HG03060 (cell line): ENCODE measurements around the gene FBXO15.

Source experiments
- ATAC-seq: cut with Tn5 transposase; IDR thresholded peaks from one replicate; pipeline ENCODE4 v1.9.1; 2021; ENCODE audit warnings: low read depth, moderate number of reproducible peaks; ENCODE audit not compliant: unreplicated experiment

FBXO15 gene

GRCh38 chr18:74116633-74117554, 30.7 kb downstream of the FBXO15 start:
- no peak for ATAC-seq

DNA sequence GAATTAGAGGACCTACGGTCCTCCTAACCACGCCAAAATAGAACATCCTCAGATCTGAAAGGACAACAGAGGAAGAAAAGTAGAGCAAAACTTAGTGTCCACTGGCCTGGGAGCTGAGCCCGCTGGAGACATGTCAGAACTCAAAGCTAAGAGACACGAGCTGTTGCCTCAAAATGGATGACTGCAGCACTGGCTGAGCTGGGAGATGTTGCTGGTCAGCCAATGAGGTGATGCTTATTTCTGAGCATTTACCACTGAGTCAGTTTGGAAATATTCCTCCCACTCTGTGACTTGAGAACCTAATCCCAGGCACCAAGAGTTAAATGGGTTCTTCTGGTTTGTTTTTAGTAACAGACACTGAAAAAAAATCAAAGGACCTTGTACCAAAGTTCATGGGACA, 32.6 kb downstream of the FBXO15 start:
- no peak for ATAC-seq

DNA sequence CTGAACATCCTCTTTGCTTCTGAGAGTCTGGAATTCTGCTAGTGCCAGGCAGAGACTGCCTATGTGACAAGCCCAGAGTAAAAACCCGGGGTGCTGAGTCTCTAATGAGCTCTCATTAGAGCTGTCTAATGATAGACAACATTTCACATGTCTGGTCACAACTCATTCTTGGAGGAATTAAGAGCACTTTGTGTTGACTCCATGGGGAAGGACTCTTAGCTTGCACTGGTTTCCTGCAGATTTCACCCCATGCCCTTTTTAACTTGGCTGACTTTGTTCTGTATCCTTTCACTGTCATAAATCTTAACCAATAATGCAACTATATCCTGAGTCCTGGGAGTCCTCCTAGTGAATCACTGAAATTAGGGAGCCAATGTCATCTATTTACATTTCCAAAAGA, 33.5 kb downstream of the FBXO15 start:
- no peak for ATAC-seq

DNA sequence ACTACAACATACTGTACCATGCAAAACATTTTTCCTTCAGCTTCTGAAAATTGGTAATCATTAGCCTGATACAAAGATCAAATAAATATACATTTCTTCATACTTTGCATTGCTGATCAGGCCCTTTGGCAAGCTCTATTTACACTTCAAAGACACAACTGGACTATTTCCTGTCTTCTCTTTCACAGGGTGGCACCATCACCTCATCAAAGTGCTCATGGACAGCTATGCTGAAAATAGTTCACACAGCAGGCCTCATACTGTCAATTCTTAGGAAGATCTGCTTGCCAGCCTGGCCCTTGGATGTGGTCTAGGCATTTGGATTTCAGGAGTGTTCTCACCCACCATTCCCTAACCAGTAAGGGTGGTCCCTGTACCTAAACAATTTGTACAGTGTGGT, 33.9 kb downstream of the FBXO15 start:
- no peak for ATAC-seq

GRCh38 chr18:74110976-74111375, 36.7 kb downstream of the FBXO15 start:
- no peak for ATAC-seq

- no peak for ATAC-seq
Observed at GRCh38 chr18:74110149-74110548, 37.5 kb downstream of the FBXO15 start.

- no peak for ATAC-seq
Observed at GRCh38 chr18:74108460-74108859, 39.2 kb downstream of the FBXO15 start.

- no peak for ATAC-seq
Observed at GRCh38 chr18:74097803-74098202, 49.8 kb downstream of the FBXO15 start.

DNA sequence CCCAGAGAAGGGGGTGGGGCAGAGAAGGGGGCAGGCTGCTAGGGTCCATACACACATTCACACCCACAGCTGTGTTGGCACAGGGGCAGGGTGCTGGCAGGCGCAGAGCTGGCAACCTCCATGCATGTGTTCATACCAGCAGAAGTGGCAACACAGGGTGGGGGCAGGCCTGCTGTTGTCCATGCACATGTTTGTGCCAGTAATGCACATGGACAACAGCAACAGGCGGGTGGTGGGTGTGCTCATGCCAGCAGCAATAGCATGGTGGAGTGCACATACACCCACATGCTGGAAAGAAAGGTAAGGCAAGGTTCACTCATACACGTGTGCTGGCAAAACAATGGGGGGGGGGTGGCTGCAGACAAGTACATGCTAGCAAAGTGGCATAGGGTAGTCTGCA, 54.7 kb downstream of the FBXO15 start:
- no peak for ATAC-seq

GRCh38 chr18:74084184-74084855, 63.3 kb downstream of the FBXO15 start:
- ATAC-seq = no peak

- ATAC-seq = no peak
Observed at GRCh38 chr18:74083557-74083952, 64.1 kb downstream of the FBXO15 start.

DNA sequence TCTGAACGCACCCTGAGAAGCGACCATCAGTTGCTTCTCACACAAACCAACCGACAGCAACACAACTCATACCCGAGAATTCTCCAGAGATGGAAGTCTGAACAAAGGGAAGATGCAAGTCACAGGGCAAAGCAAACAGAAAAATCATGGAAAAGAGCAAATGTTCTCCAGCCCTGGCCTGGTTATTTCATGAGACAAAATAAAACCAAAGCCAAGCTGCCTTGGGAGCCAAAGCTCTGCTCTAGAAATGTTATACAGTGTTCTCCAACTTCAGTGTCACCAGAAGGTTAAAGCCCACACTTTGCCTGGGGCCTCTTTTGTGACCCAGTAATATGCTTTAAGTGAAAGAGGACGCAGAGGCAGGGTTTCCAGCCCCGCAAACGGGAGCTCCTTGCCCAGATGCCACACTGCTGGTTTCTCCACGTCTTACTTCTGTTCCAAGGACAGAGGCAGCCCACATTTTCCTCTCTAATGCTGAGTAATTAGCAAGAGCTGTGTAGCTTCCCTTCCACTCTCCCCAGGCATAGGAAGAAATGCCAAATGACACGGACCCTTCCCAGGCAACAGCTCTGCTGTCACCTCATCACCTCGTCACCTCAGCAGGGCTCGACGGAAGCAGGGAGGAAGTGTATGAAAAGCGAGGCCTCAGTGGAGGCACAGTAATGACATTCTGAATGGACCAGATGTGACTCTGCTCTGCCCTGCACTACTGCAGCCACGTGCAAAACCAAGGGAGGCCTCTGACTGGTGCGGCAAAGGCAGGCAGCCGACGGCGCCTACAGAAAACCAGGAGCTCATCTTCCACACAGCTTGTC, 64.7 kb downstream of the FBXO15 start:
- no peak for ATAC-seq

DNA sequence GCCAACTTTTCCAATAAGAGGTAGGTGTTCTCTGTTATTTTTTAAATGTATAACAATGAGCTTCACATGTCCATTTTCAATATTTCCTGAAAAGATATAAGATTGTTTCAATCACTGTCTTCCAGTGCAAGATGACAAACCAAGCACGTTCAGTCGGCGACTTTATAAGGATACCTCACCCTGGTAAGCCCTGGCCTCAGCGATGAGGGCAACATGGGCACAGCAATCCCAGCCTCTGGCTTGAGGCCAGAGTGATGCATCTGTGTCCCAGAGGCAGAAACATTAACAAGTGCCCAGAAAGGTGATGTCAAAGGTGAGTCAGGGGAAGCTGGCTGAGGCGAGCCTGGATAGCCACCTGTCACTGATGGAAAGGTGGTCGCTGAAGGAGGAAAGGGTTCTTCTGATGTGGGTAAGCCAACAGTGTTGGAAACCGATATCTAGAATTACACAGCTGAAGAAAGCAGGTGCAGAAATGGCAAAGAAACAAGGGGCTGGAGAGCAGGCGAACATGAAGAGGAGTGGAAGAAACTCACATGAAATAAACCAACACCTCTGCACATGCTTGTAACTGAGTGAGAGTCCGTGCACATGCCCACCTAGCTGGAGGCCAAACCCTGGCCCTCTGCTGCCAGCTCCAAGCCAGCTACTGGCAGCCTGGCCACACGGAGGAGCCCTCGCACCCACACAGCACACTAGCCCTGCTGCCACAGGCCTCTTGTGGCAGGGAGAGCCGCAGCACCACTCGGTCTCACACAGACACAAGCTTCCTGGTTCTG, 65.5 kb downstream of the FBXO15 start:
- peak; percentile 74 for ATAC-seq

DNA sequence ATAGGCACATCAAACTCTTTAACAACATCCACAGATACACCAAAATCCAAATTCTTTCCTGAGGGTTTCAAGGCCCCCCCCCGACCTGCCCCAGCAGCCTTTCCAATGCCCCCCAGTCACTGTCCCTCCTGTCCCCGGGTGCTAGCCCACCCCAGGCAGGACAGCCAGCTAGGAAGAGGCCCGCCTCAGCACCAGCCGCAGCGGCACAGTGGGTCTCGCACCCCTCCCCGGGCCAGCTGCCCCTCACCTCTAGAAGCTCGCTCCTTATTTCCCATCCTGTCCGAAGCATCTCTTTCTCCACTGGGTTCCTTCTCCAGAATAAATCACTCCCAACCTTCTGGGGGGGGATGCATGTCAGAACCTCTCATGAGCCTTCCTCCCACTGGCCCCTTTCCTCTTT, 69.4 kb downstream of the FBXO15 start:
- no peak for ATAC-seq

GRCh38 chr18:74074668-74075564, 72.7 kb downstream of the FBXO15 start:
- no peak for ATAC-seq

GRCh38 chr18:74073957-74074667, 73.5 kb downstream of the FBXO15 start:
- no peak for ATAC-seq

GRCh38 chr18:74069178-74070050, 78.2 kb downstream of the FBXO15 start:
- ATAC-seq = no peak

DNA sequence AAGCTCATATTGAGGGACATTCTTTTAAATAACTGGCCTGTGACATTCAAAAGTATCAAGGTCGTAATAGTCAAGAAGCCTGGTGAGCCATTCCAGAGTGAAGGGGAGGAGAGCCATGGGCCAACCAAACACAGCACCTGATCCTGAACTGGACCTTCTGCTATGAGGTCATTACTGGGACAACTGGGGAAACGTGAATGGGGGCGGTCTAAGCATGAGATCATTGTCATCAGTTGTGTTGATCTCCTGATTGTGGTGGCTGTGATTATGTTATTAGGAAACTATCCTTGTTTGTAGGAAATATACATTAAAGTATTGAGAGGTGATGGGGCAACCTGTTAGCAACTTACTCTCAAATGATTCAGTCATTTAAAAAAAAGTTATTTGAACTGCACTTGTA, 79.3 kb downstream of the FBXO15 start:
- ATAC-seq = no peak
